ENCODE results near the gene PRR14.

The PRR14 gene

GRCh38 chr16:30620169-30620568, 30.6 kb upstream of the PRR14 start:
- Histone ChIP-seq H2AFZ (ENCODE audit: low read length) (no peak overlapping the region), H4K20me1 (ENCODE audit: insufficient read depth, low read length, poor library complexity, severe bottlenecking) (no peaks in the 10 kb centered on the region), H3K9me2 (replicated peaks; ENCODE audit: low read depth, low read length) (no peaks in the 10 kb centered on the region), H3K4me1 (ENCODE audit: insufficient read depth, low read length, poor library complexity, severe bottlenecking) (peaks cover 10% of the 10 kb centered on the region), H3F3A (ENCODE audit: low read depth) (no peaks in the 10 kb centered on the region), H3K4me3 (ENCODE audit: low read length, poor library complexity, severe bottlenecking) (no peak overlapping the region), H3K4me2 (ENCODE audit: low read depth, low read length, poor library complexity, severe bottlenecking) (no peak overlapping the region), H3K27me3 (ENCODE audit: insufficient read depth, low read length, poor library complexity, severe bottlenecking) (no peaks in the 10 kb centered on the region), H3K79me2 (ENCODE audit: insufficient read depth, low read length) (no peaks in the 10 kb centered on the region), H3K9me3 (ENCODE audit: insufficient read depth, low read depth, low read length) (no peaks in the 10 kb centered on the region), H3K36me3 (ENCODE audit: insufficient read depth, low read length) (no peaks in the 10 kb centered on the region), H3K9ac (ENCODE audit: low read depth, low read length, poor library complexity, severe bottlenecking) (no peak overlapping the region)
- no peak for TF ChIP-seq EZH2phosphoT487 (IDR thresholded peaks at IDR 0.05; ENCODE audit: borderline replicate concordance)
- TF ChIP-seq CTCF (conservative IDR thresholded peaks at IDR 0.05; ENCODE audit: low read length): no peak

- H4K20me1 ChIP-seq (ENCODE audit: insufficient read depth, low read length, poor library complexity, severe bottlenecking): no peaks in the 10 kb centered on the region
- H3K79me2 ChIP-seq (ENCODE audit: insufficient read depth, low read length): no peaks in the 10 kb centered on the region
- H2AFZ ChIP-seq (ENCODE audit: low read length): no peak overlapping the region
- no peak overlapping the region for H3K4me3 ChIP-seq (ENCODE audit: low read length, poor library complexity, severe bottlenecking)
- H3K36me3 ChIP-seq (ENCODE audit: insufficient read depth, low read length): no peaks in the 10 kb centered on the region
- peaks cover 9% of the 10 kb centered on the region for H3K4me1 ChIP-seq (ENCODE audit: insufficient read depth, low read length, poor library complexity, severe bottlenecking)
- H3K9me3 ChIP-seq (ENCODE audit: insufficient read depth, low read depth, low read length): no peaks in the 10 kb centered on the region
- no peak overlapping the region for H3K9ac ChIP-seq (ENCODE audit: low read depth, low read length, poor library complexity, severe bottlenecking)
- TF ChIP-seq CTCF (conservative IDR thresholded peaks at IDR 0.05; ENCODE audit: low read length) (no peak), EZH2phosphoT487 (IDR thresholded peaks at IDR 0.05; ENCODE audit: borderline replicate concordance) (no peak)
- no peaks in the 10 kb centered on the region for H3F3A ChIP-seq (ENCODE audit: low read depth)
- no peaks in the 10 kb centered on the region for H3K9me2 ChIP-seq (replicated peaks; ENCODE audit: low read depth, low read length)
- no peak overlapping the region for H3K4me2 ChIP-seq (ENCODE audit: low read depth, low read length, poor library complexity, severe bottlenecking)
- no peaks in the 10 kb centered on the region for H3K27me3 ChIP-seq (ENCODE audit: insufficient read depth, low read length, poor library complexity, severe bottlenecking)
These were observed 29.0 kb upstream of the PRR14 start for GRCh38 chr16:30621765-30622164.

- no peak overlapping the region for H2AFZ ChIP-seq (ENCODE audit: low read length)
- no peaks in the 10 kb centered on the region for H3K9me2 ChIP-seq (replicated peaks; ENCODE audit: low read depth, low read length)
- no peaks in the 10 kb centered on the region for H3K79me2 ChIP-seq (ENCODE audit: insufficient read depth, low read length)
- no peak overlapping the region for H3K4me2 ChIP-seq (ENCODE audit: low read depth, low read length, poor library complexity, severe bottlenecking)
- no peak overlapping the region for H3K4me3 ChIP-seq (ENCODE audit: low read length, poor library complexity, severe bottlenecking)
- no peak overlapping the region for H3K9ac ChIP-seq (ENCODE audit: low read depth, low read length, poor library complexity, severe bottlenecking)
- TF ChIP-seq EZH2phosphoT487 (IDR thresholded peaks at IDR 0.05; ENCODE audit: borderline replicate concordance): no peak
- TF ChIP-seq CTCF (conservative IDR thresholded peaks at IDR 0.05; ENCODE audit: low read length): no peak
- H4K20me1 ChIP-seq (ENCODE audit: insufficient read depth, low read length, poor library complexity, severe bottlenecking): no peaks in the 10 kb centered on the region
- no peaks in the 10 kb centered on the region for H3K9me3 ChIP-seq (ENCODE audit: insufficient read depth, low read depth, low read length)
- no peaks in the 10 kb centered on the region for H3K27me3 ChIP-seq (ENCODE audit: insufficient read depth, low read length, poor library complexity, severe bottlenecking)
- peaks cover 8% of the 10 kb centered on the region for H3K4me1 ChIP-seq (ENCODE audit: insufficient read depth, low read length, poor library complexity, severe bottlenecking)
- no peaks in the 10 kb centered on the region for H3F3A ChIP-seq (ENCODE audit: low read depth)
- no peaks in the 10 kb centered on the region for H3K36me3 ChIP-seq (ENCODE audit: insufficient read depth, low read length)
These were observed 28.2 kb upstream of the PRR14 start for GRCh38 chr16:30622455-30623032.

Data from Loucy (cell line).